CD4-positive, alpha-beta T cell treated with Interleukin-4 for 1 hour (primary cell): ENCODE results near the gene LRP6.
A peak's percentile ranks its signal among the peaks of the same experiment; 100 is the strongest.
"Not testable (repeated sequence)": the region's sequence is repeated elsewhere in the genome, so short reads cannot be mapped to it uniquely, and the experiment has no call there.

Experiments
- DNase-seq, 2 donors: peaks; one replicate each; pipeline ENCODE4 v3.0.0-alpha.2; 2020 to 2022

Gene LRP6

GRCh38 chr12:12171991-12172511 lies 94.8 kb downstream of the LRP6 start:
- peak in 1 of 2 donors; percentile 14 for DNase-seq

GRCh38 chr12:12167847-12168246 lies 99.0 kb downstream of the LRP6 start:
- DNase-seq, result no peak

- no peak for DNase-seq
Observed at GRCh38 chr12:12166751-12167150, 100.1 kb downstream of the LRP6 start.

GRCh38 chr12:12159988-12160387 lies 106.9 kb downstream of the LRP6 start:
- no peak for DNase-seq

- no peak for DNase-seq
Observed at GRCh38 chr12:12158858-12159257, 108.0 kb downstream of the LRP6 start.

GRCh38 chr12:12157424-12157823 lies 109.4 kb downstream of the LRP6 start:
- no peak for DNase-seq

GRCh38 chr12:12156828-12157227 lies 110.0 kb downstream of the LRP6 start:
- no peak for DNase-seq

- DNase-seq, result no peak
Observed at GRCh38 chr12:12156116-12156515, 110.7 kb downstream of the LRP6 start.

- no peak for DNase-seq
Observed at GRCh38 chr12:12153596-12153995, 113.2 kb downstream of the LRP6 start.

- no peak for DNase-seq
Observed at GRCh38 chr12:12147111-12147510, 119.7 kb downstream of the LRP6 start.

GRCh38 chr12:12144531-12144930 lies 122.3 kb downstream of the LRP6 start:
- not testable (repeated sequence) for DNase-seq

- DNase-seq, result no peak
Observed at GRCh38 chr12:12141000-12141399, 125.8 kb downstream of the LRP6 start.

- no peak for DNase-seq
Observed at GRCh38 chr12:12138203-12139154, 128.4 kb downstream of the LRP6 start.

- no peak for DNase-seq
Observed at GRCh38 chr12:12133785-12134184, 133.1 kb downstream of the LRP6 start.

- no peak for DNase-seq
Observed at GRCh38 chr12:12133259-12133658, 133.6 kb downstream of the LRP6 start.

- DNase-seq, result no peak
Observed at GRCh38 chr12:12128670-12129069, 138.2 kb downstream of the LRP6 start.

GRCh38 chr12:12127304-12127703 lies 139.5 kb downstream of the LRP6 start:
- DNase-seq, result no peak

- DNase-seq, result no peak
Observed at GRCh38 chr12:12126551-12126950, 140.3 kb downstream of the LRP6 start.

GRCh38 chr12:12123036-12123604 lies 143.7 kb downstream of the LRP6 start:
- DNase-seq, result no peak

GRCh38 chr12:12121061-12121460 lies 145.8 kb downstream of the LRP6 start:
- DNase-seq, result no peak

- DNase-seq, result no peak
Observed at GRCh38 chr12:12116677-12117076, 150.2 kb downstream of the LRP6 start.

GRCh38 chr12:12115514-12115913 lies 151.3 kb downstream of the LRP6 start:
- DNase-seq, result no peak

GRCh38 chr12:12110923-12111555 lies 155.8 kb downstream of the LRP6 start:
- peak; percentile 22 to 58 for DNase-seq
